NK-92 treated with Interleukin-12 subunit alpha and Interleukin-12 subunit beta, amount 100 ng/mL, for 24 hours (cell line): ENCODE results near the gene DCAKD.
A peak's percentile ranks its signal among the peaks of the same experiment; 100 is the strongest.
"Not testable (repeated sequence)": the region's sequence is repeated elsewhere in the genome, so short reads cannot be mapped to it uniquely, and the experiment has no call there.

Experiments used
- DNase-seq: peaks from one replicate; lab custom pipeline; 2025; lab: John Stamatoyannopoulos, UW

Gene DCAKD

GRCh38 chr17:45067637-45068036, 16.2 kb upstream of the DCAKD start:
- DNase-seq = no peak

GRCh38 chr17:45063198-45063597, 11.8 kb upstream of the DCAKD start:
- no peak for DNase-seq

- no peak for DNase-seq
These were observed 10.3 kb upstream of the DCAKD start for GRCh38 chr17:45061606-45062205.

GRCh38 chr17:45060797-45061605, 9.6 kb upstream of the DCAKD start, which contains the start of gene NMT1:
Gene NMT1 (plus strand): TSS chr17:45061317. CDS start chr17:45061330, 13 bp downstream.
- peak; percentile 96 for DNase-seq

GRCh38 chr17:45060382-45060796, 9.0 kb upstream of the DCAKD start:
- DNase-seq = no peak

GRCh38 chr17:45052052-45052772, 780 bp upstream of the DCAKD start:
- peak; percentile 20 for DNase-seq

GRCh38 chr17:45051720-45052051, 254 bp upstream of the DCAKD start:
- DNase-seq = not testable (repeated sequence)

GRCh38 chr17:45050481-45051059, 862 bp downstream of the DCAKD start:
- no peak for DNase-seq

GRCh38 chr17:45048795-45049563, 2.5 kb downstream of the DCAKD start:
- no peak for DNase-seq

- DNase-seq = no peak
These were observed 4.8 kb downstream of the DCAKD start for GRCh38 chr17:45046537-45047125.

GRCh38 chr17:45043813-45044540, 7.5 kb downstream of the DCAKD start:
- DNase-seq = no peak

GRCh38 chr17:45042346-45043120, 8.9 kb downstream of the DCAKD start:
- no peak for DNase-seq

GRCh38 chr17:45040459-45040858, 11.0 kb downstream of the DCAKD start:
- DNase-seq = no peak

GRCh38 chr17:45038728-45039634, 12.5 kb downstream of the DCAKD start:
- DNase-seq = no peak

GRCh38 chr17:45036691-45037090, 14.7 kb downstream of the DCAKD start:
- no peak for DNase-seq

- no peak for DNase-seq
These were observed 15.6 kb downstream of the DCAKD start for GRCh38 chr17:45035848-45036247.

GRCh38 chr17:45034599-45034998, 16.8 kb downstream of the DCAKD start:
- no peak for DNase-seq

- no peak for DNase-seq
These were observed 19.3 kb downstream of the DCAKD start for GRCh38 chr17:45032174-45032541.
